IPS-20b (cell line): ENCODE results near the gene ARHGAP1.

Source experiments
- H3K27ac ChIP-seq: one replicate; pipeline ENCODE4 v1.5.1; 2013; ENCODE audit warnings: low read length
- H3K27me3 ChIP-seq: 2 replicates; pipeline ENCODE4 v1.6.1; 2013; ENCODE audit warnings: mild to moderate bottlenecking, low read length, inconsistent platforms; ENCODE audit not compliant: insufficient read depth
- H3K36me3 ChIP-seq: 2 replicates; pipeline ENCODE4 v1.6.1; 2013; ENCODE audit warnings: low read depth, mild to moderate bottlenecking, inconsistent platforms, low read length, moderate library complexity; ENCODE audit not compliant: insufficient read depth
- H3K4me1 ChIP-seq: 2 replicates; pipeline ENCODE4 v1.6.1; 2013; ENCODE audit warnings: mild to moderate bottlenecking, control low read depth, inconsistent platforms, low read length, moderate library complexity; ENCODE audit not compliant: insufficient read depth
- H3K4me3 ChIP-seq: 2 replicates; pipeline ENCODE4 v1.5.1; 2013; ENCODE audit warnings: mild to moderate bottlenecking, low read length, inconsistent platforms
- H3K9ac ChIP-seq: 2 replicates; pipeline ENCODE4 v1.6.1; 2013; ENCODE audit warnings: low read depth, mild to moderate bottlenecking, inconsistent platforms, low read length, moderate library complexity
- H3K9me3 ChIP-seq: 2 replicates; pipeline ENCODE4 v1.6.1; 2013; ENCODE audit warnings: mild to moderate bottlenecking, low read depth, low read length, inconsistent platforms; ENCODE audit not compliant: insufficient read depth

The ARHGAP1 gene

DNA sequence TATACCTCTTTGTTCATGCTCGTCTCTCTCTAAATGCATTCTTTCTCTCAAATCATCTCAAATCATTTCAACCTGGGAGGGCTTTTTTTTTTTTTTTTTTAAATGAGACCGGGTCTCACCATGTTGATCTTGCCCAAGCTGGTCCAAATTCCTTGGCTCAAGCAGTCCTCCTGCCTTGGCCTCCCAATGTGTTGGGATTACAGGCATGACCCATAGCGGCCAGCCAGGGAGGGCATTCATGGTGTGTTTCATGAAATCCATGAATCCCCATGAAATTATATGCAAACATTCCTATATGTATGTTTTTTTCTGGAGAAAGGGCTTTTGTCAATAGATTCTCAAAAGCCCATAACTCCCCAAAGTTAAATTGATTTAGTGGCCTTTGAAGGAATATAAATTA lies 56.9 kb downstream of the ARHGAP1 start:
- Histone ChIP-seq H3K4me3 (no peak overlapping the region), H3K36me3 (peaks cover 51% of the 10 kb centered on the region), H3K27ac (no peak overlapping the region), H3K9me3 (no peaks in the 10 kb centered on the region), H3K27me3 (no peaks in the 10 kb centered on the region), H3K9ac (no peak overlapping the region), H3K4me1 (no peaks in the 10 kb centered on the region)

- Histone ChIP-seq H3K36me3 (peaks cover 47% of the 10 kb centered on the region), H3K27ac (no peak overlapping the region), H3K27me3 (no peaks in the 10 kb centered on the region), H3K9me3 (no peaks in the 10 kb centered on the region), H3K4me1 (no peaks in the 10 kb centered on the region), H3K4me3 (no peak overlapping the region), H3K9ac (no peak overlapping the region)
Measured at GRCh38 chr11:46642627-46643335, 57.6 kb downstream of the ARHGAP1 start.

DNA sequence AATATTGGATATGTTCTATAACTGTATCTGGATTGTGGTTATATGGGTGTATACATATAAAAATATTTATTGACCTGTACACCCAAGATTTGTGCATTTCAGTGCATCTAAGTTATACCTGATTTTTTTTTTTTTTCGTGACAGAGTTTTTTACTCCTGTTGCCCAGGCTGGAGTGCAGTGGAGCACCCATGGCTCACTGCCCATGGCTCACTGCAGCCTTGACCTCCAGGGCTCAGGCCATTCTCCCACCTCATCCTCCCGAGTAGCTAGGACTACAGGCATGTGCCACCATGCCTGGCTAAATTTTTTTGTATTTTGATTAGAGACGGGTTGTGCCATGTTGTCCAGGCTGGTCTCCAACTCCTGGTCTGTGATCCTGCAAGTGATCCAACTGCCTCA lies 58.8 kb downstream of the ARHGAP1 start:
- H3K4me3 ChIP-seq: no peak overlapping the region
- peaks cover 36% of the 10 kb centered on the region for H3K36me3 ChIP-seq
- H3K4me1 ChIP-seq: no peaks in the 10 kb centered on the region
- H3K27ac ChIP-seq: no peak overlapping the region
- H3K9ac ChIP-seq: no peak overlapping the region
- H3K9me3 ChIP-seq: no peaks in the 10 kb centered on the region
- H3K27me3 ChIP-seq: no peaks in the 10 kb centered on the region

GRCh38 chr11:46640036-46640788 lies 60.2 kb downstream of the ARHGAP1 start:
- Histone ChIP-seq H3K9me3 (no peaks in the 10 kb centered on the region), H3K4me1 (no peaks in the 10 kb centered on the region), H3K27ac (no peak overlapping the region), H3K4me3 (no peak overlapping the region), H3K9ac (no peak overlapping the region), H3K36me3 (peaks cover 28% of the 10 kb centered on the region), H3K27me3 (no peaks in the 10 kb centered on the region)

- Histone ChIP-seq H3K4me3 (no peak overlapping the region), H3K27me3 (no peaks in the 10 kb centered on the region), H3K9ac (no peak overlapping the region), H3K4me1 (no peaks in the 10 kb centered on the region), H3K36me3 (peaks cover 19% of the 10 kb centered on the region), H3K27ac (no peak overlapping the region), H3K9me3 (no peaks in the 10 kb centered on the region)
Measured at GRCh38 chr11:46639197-46639839, 61.1 kb downstream of the ARHGAP1 start.

DNA sequence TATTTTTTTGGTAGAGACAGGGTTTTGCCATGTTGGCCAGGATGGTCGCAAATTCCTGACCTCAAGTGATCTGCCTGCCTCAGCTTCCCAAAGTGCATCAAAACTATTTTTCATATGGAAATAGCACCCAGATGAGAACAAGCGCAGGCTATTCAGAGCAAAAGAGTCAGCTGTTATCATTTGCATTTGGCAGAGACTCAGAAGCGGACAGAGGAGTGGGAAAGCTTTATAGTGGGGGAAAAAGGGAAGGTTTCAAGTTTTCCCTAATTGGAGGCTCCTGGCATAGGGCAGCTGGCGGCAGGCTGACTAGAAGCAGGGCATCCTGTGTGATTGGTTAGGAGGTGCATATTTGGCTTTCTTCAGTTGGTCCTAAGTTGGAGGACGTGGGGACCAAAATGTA lies 62.9 kb downstream of the ARHGAP1 start:
- Histone ChIP-seq H3K27ac (no peak overlapping the region), H3K27me3 (no peaks in the 10 kb centered on the region), H3K9ac (no peak overlapping the region), H3K36me3 (peaks cover 16% of the 10 kb centered on the region), H3K4me3 (no peak overlapping the region), H3K4me1 (no peaks in the 10 kb centered on the region), H3K9me3 (no peaks in the 10 kb centered on the region)

DNA sequence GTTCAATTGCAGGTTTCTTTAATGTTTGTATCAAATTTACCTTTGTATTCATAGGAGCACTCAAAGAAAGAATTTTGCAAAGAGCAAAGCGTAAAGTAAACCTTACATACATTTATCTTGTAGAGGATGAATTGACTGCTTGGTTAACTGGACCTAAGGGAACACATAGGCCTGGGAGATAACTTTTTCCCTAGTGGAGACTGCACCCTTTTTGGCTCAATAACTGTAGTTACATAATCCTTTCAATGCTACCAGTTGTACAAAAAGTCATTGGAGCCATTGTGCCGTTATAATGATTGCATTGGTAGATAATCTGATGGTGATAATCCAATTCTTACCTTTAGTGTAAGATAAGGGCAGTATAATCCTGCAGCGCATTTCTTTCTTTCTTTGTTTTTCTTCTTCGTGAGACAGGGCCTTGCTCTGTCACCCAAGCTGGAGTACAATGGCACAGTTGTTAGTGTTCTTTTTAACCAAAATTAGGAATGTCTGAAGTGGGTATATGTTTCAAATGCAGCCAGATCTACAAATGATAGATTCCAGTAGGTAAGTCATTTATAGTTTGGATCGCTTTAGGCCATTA lies 64.8 kb downstream of the ARHGAP1 start:
- Histone ChIP-seq H3K9ac (no peak overlapping the region), H3K36me3 (peaks cover 24% of the 10 kb centered on the region), H3K4me1 (no peaks in the 10 kb centered on the region), H3K9me3 (no peaks in the 10 kb centered on the region), H3K4me3 (no peak overlapping the region), H3K27me3 (no peaks in the 10 kb centered on the region), H3K27ac (no peak overlapping the region)

GRCh38 chr11:46633291-46634217 lies 66.9 kb downstream of the ARHGAP1 start:
- no peak overlapping the region for H3K27ac ChIP-seq
- H3K27me3 ChIP-seq: no peaks in the 10 kb centered on the region
- no peaks in the 10 kb centered on the region for H3K4me1 ChIP-seq
- peaks cover 29% of the 10 kb centered on the region for H3K36me3 ChIP-seq
- H3K9ac ChIP-seq: no peak overlapping the region
- H3K4me3 ChIP-seq: no peak overlapping the region
- H3K9me3 ChIP-seq: no peaks in the 10 kb centered on the region

GRCh38 chr11:46632502-46632901 lies 67.9 kb downstream of the ARHGAP1 start:
- Histone ChIP-seq H3K4me1 (no peaks in the 10 kb centered on the region), H3K9me3 (no peaks in the 10 kb centered on the region), H3K27me3 (no peaks in the 10 kb centered on the region), H3K36me3 (peaks cover 29% of the 10 kb centered on the region), H3K27ac (no peak overlapping the region), H3K4me3 (no peak overlapping the region), H3K9ac (no peak overlapping the region)

DNA sequence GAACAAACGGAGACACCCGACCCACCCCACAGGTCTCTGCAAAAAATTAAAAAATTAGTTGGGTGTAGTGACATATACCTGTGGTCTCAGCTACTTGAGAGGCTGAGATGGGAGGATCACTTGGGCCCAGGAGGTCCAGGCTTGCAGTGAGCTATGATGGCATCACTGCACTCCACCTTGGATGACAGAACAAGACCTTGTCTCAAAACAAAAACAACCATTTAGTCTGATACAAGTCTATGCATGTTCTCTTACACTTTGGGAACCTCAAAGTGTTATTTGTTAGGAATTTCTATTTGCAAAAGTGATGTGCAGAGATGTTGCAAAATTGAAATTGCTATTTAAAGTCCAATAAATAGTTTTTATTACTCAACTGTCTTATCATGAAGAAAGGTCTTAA lies 68.7 kb downstream of the ARHGAP1 start:
- no peaks in the 10 kb centered on the region for H3K4me1 ChIP-seq
- no peaks in the 10 kb centered on the region for H3K27me3 ChIP-seq
- no peak overlapping the region for H3K27ac ChIP-seq
- H3K4me3 ChIP-seq: no peak overlapping the region
- H3K9ac ChIP-seq: no peak overlapping the region
- H3K36me3 ChIP-seq: peaks cover 29% of the 10 kb centered on the region
- no peaks in the 10 kb centered on the region for H3K9me3 ChIP-seq

GRCh38 chr11:46630237-46630636 lies 70.2 kb downstream of the ARHGAP1 start:
- H3K9ac ChIP-seq: no peak overlapping the region
- H3K9me3 ChIP-seq: no peaks in the 10 kb centered on the region
- no peaks in the 10 kb centered on the region for H3K4me1 ChIP-seq
- no peak overlapping the region for H3K4me3 ChIP-seq
- no peak overlapping the region for H3K27ac ChIP-seq
- no peaks in the 10 kb centered on the region for H3K27me3 ChIP-seq
- peaks cover 34% of the 10 kb centered on the region; the same call in 1 of the 2 replicates for H3K36me3 ChIP-seq
